NCI-H187 treated with DMSO at 0.1 percent for 48 hours (cell line): ENCODE measurements around the gene PKD2L2.
"Not testable (repeated sequence)": the region's sequence is repeated elsewhere in the genome, so short reads cannot be mapped to it uniquely, and the experiment has no call there.

ENCODE experiments used
- DNase-seq: peaks from one replicate; lab custom pipeline; 2025; lab: John Stamatoyannopoulos, UW

PKD2L2 gene

GRCh38 chr5:137888863-137889759 lies at the start of gene PKD2L2:
TSS of gene PKD2L2 (plus strand) at chr5:137889457. CDS start at chr5:137889492, 35 bp downstream.
- DNase-seq = no peak

- DNase-seq = no peak
These were observed 47.0 kb upstream of the PKD2L2 start for GRCh38 chr5:137842296-137842695.

- DNase-seq = no peak
These were observed 45.5 kb upstream of the PKD2L2 start for GRCh38 chr5:137843676-137844299.

GRCh38 chr5:137845472-137845871 lies 43.8 kb upstream of the PKD2L2 start:
- DNase-seq = no peak

GRCh38 chr5:137847687-137848086 lies 41.6 kb upstream of the PKD2L2 start:
- DNase-seq = peak; percentile 3

- not testable (repeated sequence) for DNase-seq
These were observed 36.1 kb upstream of the PKD2L2 start for GRCh38 chr5:137853165-137853564.

GRCh38 chr5:137856201-137856600 lies 33.1 kb upstream of the PKD2L2 start:
- no peak for DNase-seq

- DNase-seq = no peak
These were observed 32.1 kb upstream of the PKD2L2 start for GRCh38 chr5:137856916-137857862.

GRCh38 chr5:137858223-137858916 lies 30.9 kb upstream of the PKD2L2 start:
- DNase-seq = no peak

GRCh38 chr5:137858954-137859353 lies 30.3 kb upstream of the PKD2L2 start:
- DNase-seq = no peak

- no peak for DNase-seq
These were observed 27.0 kb upstream of the PKD2L2 start for GRCh38 chr5:137862251-137862650.

GRCh38 chr5:137863653-137864052 lies 25.6 kb upstream of the PKD2L2 start:
- not testable (repeated sequence) for DNase-seq

GRCh38 chr5:137866541-137867388 lies 22.5 kb upstream of the PKD2L2 start:
- no peak for DNase-seq

GRCh38 chr5:137867664-137868063 lies 21.6 kb upstream of the PKD2L2 start, which contains the start of gene MYOT:
TSS of gene MYOT (plus strand) at chr5:137867860. CDS start at chr5:137870652, 2,792 bp downstream.
- DNase-seq = no peak

- DNase-seq = no peak
These were observed 18.5 kb upstream of the PKD2L2 start for GRCh38 chr5:137870647-137871339.

- DNase-seq = no peak
These were observed 17.7 kb upstream of the PKD2L2 start for GRCh38 chr5:137871571-137871970.

GRCh38 chr5:137872466-137872865 lies 16.8 kb upstream of the PKD2L2 start:
- no peak for DNase-seq

- no peak for DNase-seq
These were observed 13.2 kb upstream of the PKD2L2 start for GRCh38 chr5:137876101-137876500.

GRCh38 chr5:137880313-137880712 lies 8.9 kb upstream of the PKD2L2 start:
- no peak for DNase-seq

- no peak for DNase-seq
These were observed 1.4 kb upstream of the PKD2L2 start for GRCh38 chr5:137887831-137888230.
